Panc1 (cell line): Measurements from ENCODE around the gene TESK1. TPM values are rescaled to one million over a fixed set of nuclear protein-coding genes. Genes with fewer than 3 reads are reported as not detected.

Experiments used
- ATAC-seq: fragments of 200-7000 bp; cut with Tn5 transposase; 2 replicates; pipeline ENCODE4 v1.9.1; 2020; ENCODE audit warnings: mild to moderate bottlenecking, moderate library complexity
- BruUV-seq: library from RNA; stranded (reverse); fragments of 400-500 nt; replicated peaks from 2 replicates; lab custom pipeline; 2021; lab: Mats Ljungman, UMichigan
- CTCF ChIA-PET: fragments of 300-600 bp; sonication (Branson Sonifier 250); formaldehyde crosslinking; loops from one replicate; lab custom pipeline; 2022; ENCODE audit warnings: antibody characterized with exemption; lab: Charles Lee
- POLR2A ChIA-PET: fragments of 300-600 bp; sonication (Branson Sonifier 250); formaldehyde crosslinking; loops from one replicate; lab custom pipeline; 2022; ENCODE audit warnings: antibody characterized with exemption; lab: Charles Lee
- DNase-seq: peaks from one replicate; pipeline ENCODE4 v3.0.0-alpha.2; 2010; ENCODE audit warnings: low read depth, low spot score
- H3K27ac ChIP-seq: 2 replicates; pipeline ENCODE4 v1.5.1; 2011; ENCODE audit warnings: mild to moderate bottlenecking, low read length, inconsistent platforms
- H3K27me3 ChIP-seq: fragments of 200-500 bp; sonication (Bioruptor generic); 2 replicates; pipeline ENCODE4 v1.6.0; 2014; ENCODE audit warnings: low read length, inconsistent platforms; ENCODE audit not compliant: control insufficient read depth, insufficient read depth
- H3K36me3 ChIP-seq: fragments of 200-500 bp; sonication (Bioruptor generic); 2 replicates; pipeline ENCODE4 v1.5.1; 2014; ENCODE audit warnings: inconsistent platforms, mild to moderate bottlenecking, low read length, moderate library complexity; ENCODE audit not compliant: control insufficient read depth, insufficient read depth
- H3K4me1 ChIP-seq: 2 replicates; pipeline ENCODE4 v1.5.1; 2011; ENCODE audit warnings: inconsistent platforms, mild to moderate bottlenecking, low read length, moderate library complexity; ENCODE audit not compliant: control insufficient read depth, insufficient read depth
- H3K4me3 ChIP-seq, 2 experiments: 2 replicates each; pipeline ENCODE4 v1.5.1; 2011 to 2012; ENCODE audit warnings: low read depth in 2 of 2, low read length in 2 of 2, mild to moderate bottlenecking in 2 of 2, inconsistent platforms in 1 of 2, moderate library complexity in 1 of 2
- H3K9me3 ChIP-seq: fragments of 200-500 bp; sonication (Bioruptor generic); 2 replicates; pipeline ENCODE4 v1.5.1; 2014; ENCODE audit warnings: low read depth, mild to moderate bottlenecking, inconsistent platforms, low read length, moderate library complexity; ENCODE audit not compliant: control insufficient read depth, insufficient read depth
- CTCF ChIP-seq: fragments of 450-650 bp; IDR thresholded peaks from 2 replicates; pipeline ENCODE4 v1.5.1; 2017; ENCODE audit warnings: mild to moderate bottlenecking
- POLR2AphosphoS5 ChIP-seq: IDR thresholded peaks from 2 replicates; pipeline ENCODE4 v1.6.1; 2012; ENCODE audit warnings: mild to moderate bottlenecking, low read depth, low read length, moderate library complexity
- REST ChIP-seq, 2 experiments: IDR thresholded peaks; 2 replicates each; pipeline ENCODE4 v1.6.1; 2011 to 2012; ENCODE audit warnings: low read depth in 2 of 2, control low read depth in 1 of 2, low read length in 1 of 2, mild to moderate bottlenecking in 1 of 2, moderate library complexity in 1 of 2; ENCODE audit not compliant: insufficient read depth in 1 of 2
- SIN3A ChIP-seq: IDR thresholded peaks from 2 replicates; pipeline ENCODE4 v1.6.1; 2012; ENCODE audit warnings: low read depth, mild to moderate bottlenecking, low read length, moderate library complexity, borderline replicate concordance; ENCODE audit not compliant: insufficient read depth
- TCF7L2 ChIP-seq: IDR thresholded peaks from 2 replicates; pipeline ENCODE4 v1.6.1; 2011; ENCODE audit warnings: mild to moderate bottlenecking, low read depth, low read length, inconsistent platforms
- in situ Hi-C: cut with HindIII; loops from 2 replicates; pipeline ENCODE4 v1.10.0; 2016; ENCODE audit warnings: low sequenced_read_pairs, low pct_unique_long_range_greater_than_20kb
- intact Hi-C: fragments of 100-400 bp; cut with micrococcal nuclease; formaldehyde crosslinking; loops from one replicate; pipeline ENCODE4 v1.10.0; 2022; ENCODE audit not compliant: unreplicated experiment
- total RNA-seq: library from RNA; stranded (reverse); gene quantifications from one replicate; pipeline ENCODE4 v1.2.1, GENCODE V29; 2021; ENCODE audit not compliant: unreplicated experiment

Gene TESK1
- total RNA-seq, 1 experiment from 2014 or later, result 55.0 TPM

GRCh38 chr9:35564658-35565061 is 40.4 kb upstream of the TESK1 start:
- Histone ChIP-seq H3K4me3 (no peak overlapping the region), H3K27me3 (no peaks in the 10 kb centered on the region), H3K4me1 (peaks cover 4% of the 10 kb centered on the region), H3K36me3 (no peaks in the 10 kb centered on the region), H3K9me3 (no peaks in the 10 kb centered on the region), H3K27ac (no peak overlapping the region)
- intact Hi-C loops, result loop anchor here (5.0 kb wide), 1 partner anchor 38 kb away; no protein-coding TSS in a partner anchor
- no peak for ATAC-seq
- in situ Hi-C loops, result no loop called here
- CTCF ChIA-PET, result interaction anchor here (0.5 kb wide), 1 partner anchor 83 kb away, joined by 4 read pairs; no protein-coding TSS in a partner anchor
- TF ChIP-seq REST (IDR thresholded peaks at IDR 0.05; ENCODE audit: insufficient read depth in 1 of 2, low read depth in 2 of 2, low read length in 1 of 2) (no peak), SIN3A (no peak), CTCF (no peak), POLR2AphosphoS5 (no peak), TCF7L2 (no peak)
- POLR2A ChIA-PET, result no interaction called here
- no peak for DNase-seq
- BruUV-seq, result no TSS peak

GRCh38 chr9:35566417-35566816 is 38.6 kb upstream of the TESK1 start:
- POLR2A ChIA-PET, result no interaction called here
- ATAC-seq (peak; percentile 47; the same call in 1 of the 2 replicates), DNase-seq (no peak)
- Histone ChIP-seq H3K4me3 (no peak overlapping the region), H3K4me1 (peaks cover 4% of the 10 kb centered on the region), H3K27me3 (no peaks in the 10 kb centered on the region), H3K36me3 (no peaks in the 10 kb centered on the region), H3K27ac (no peak overlapping the region), H3K9me3 (no peaks in the 10 kb centered on the region)
- BruUV-seq, result no TSS peak
- TF ChIP-seq TCF7L2, result no peak
- no peak for TF ChIP-seq SIN3A
- TF ChIP-seq POLR2AphosphoS5, result no peak
- no peak for TF ChIP-seq CTCF
- no peak for TF ChIP-seq REST (IDR thresholded peaks at IDR 0.05; ENCODE audit: insufficient read depth in 1 of 2, low read depth in 2 of 2, low read length in 1 of 2)
- CTCF ChIA-PET, result interaction anchor here (0.5 to 1.1 kb wide), 2 partner anchors 13 to 77 kb away, joined by 4 to 11 read pairs; partner anchors contain the start of gene RUSC2
- in situ Hi-C loops, result no loop called here
- intact Hi-C loops, result loop anchor here (5.0 kb wide), 1 partner anchor 36 kb away; no protein-coding TSS in a partner anchor
